Trophoblast cell (in vitro differentiated cells and primary cell): Measurements from ENCODE around the gene BRD1.
A peak's percentile ranks its signal among the peaks of the same experiment; 100 is the strongest.
"Not testable (repeated sequence)": the region's sequence is repeated elsewhere in the genome, so short reads cannot be mapped to it uniquely, and the experiment has no call there.

Source experiments
- DNase-seq, 2 donors: peaks; one replicate each; pipeline ENCODE4 v3.0.0-alpha.2; 2016
- H2AFZ ChIP-seq: 2 replicates; pipeline ENCODE4 v1.6.1; 2013; ENCODE audit warnings: low read length, moderate library complexity, mild to moderate bottlenecking; ENCODE audit not compliant: insufficient read depth, poor library complexity
- H2AK5ac ChIP-seq: 2 replicates; pipeline ENCODE4 v1.6.1; 2013; ENCODE audit warnings: mild to moderate bottlenecking, low read length
- H2BK120ac ChIP-seq: 2 replicates; pipeline ENCODE4 v1.6.1; 2013; ENCODE audit warnings: low read length, mild to moderate bottlenecking, moderate library complexity; ENCODE audit not compliant: insufficient read depth, poor library complexity
- H2BK12ac ChIP-seq: 2 replicates; pipeline ENCODE4 v1.6.1; 2013; ENCODE audit warnings: mild to moderate bottlenecking, low read length, moderate library complexity
- H2BK5ac ChIP-seq: 2 replicates; pipeline ENCODE4 v1.6.1; 2013; ENCODE audit warnings: low read length, low read depth, moderate library complexity, mild to moderate bottlenecking; ENCODE audit not compliant: poor library complexity
- H3K14ac ChIP-seq: 2 replicates; pipeline ENCODE4 v1.6.1; 2013; ENCODE audit warnings: mild to moderate bottlenecking, low read length
- H3K18ac ChIP-seq: 2 replicates; pipeline ENCODE4 v1.6.1; 2013; ENCODE audit warnings: mild to moderate bottlenecking, low read length
- H3K23ac ChIP-seq: 2 replicates; pipeline ENCODE4 v1.6.1; 2013; ENCODE audit warnings: low read length
- H3K27ac ChIP-seq: 2 replicates; pipeline ENCODE4 v1.5.1; 2013; ENCODE audit warnings: low read depth, mild to moderate bottlenecking, inconsistent platforms, low read length, moderate library complexity
- H3K27me3 ChIP-seq: 2 replicates; pipeline ENCODE4 v1.6.1; 2013; ENCODE audit warnings: inconsistent platforms, mild to moderate bottlenecking, low read length, moderate library complexity; ENCODE audit not compliant: insufficient read depth
- H3K36me3 ChIP-seq, 2 experiments: 1 replicate in 1 of 2; 2 replicates in 1 of 2; pipeline ENCODE4 v1.6.1; 2013; ENCODE audit warnings: low read length in 2 of 2, mild to moderate bottlenecking in 2 of 2, moderate library complexity in 1 of 2; ENCODE audit not compliant: insufficient read depth in 2 of 2, control insufficient read depth in 1 of 2
- H3K4ac ChIP-seq: 2 replicates; pipeline ENCODE4 v1.6.1; 2013; ENCODE audit warnings: low read depth, mild to moderate bottlenecking, low read length, moderate library complexity
- H3K4me1 ChIP-seq, 2 experiments: 1 replicate in 1 of 2; 2 replicates in 1 of 2; pipeline ENCODE4 v1.6.1; 2013; ENCODE audit warnings: low read length in 2 of 2, mild to moderate bottlenecking in 2 of 2, moderate library complexity in 1 of 2; ENCODE audit not compliant: insufficient read depth in 2 of 2, control insufficient read depth in 1 of 2
- H3K4me2 ChIP-seq: 2 replicates; pipeline ENCODE4 v1.6.1; 2013; ENCODE audit warnings: inconsistent platforms, mild to moderate bottlenecking, low read length, moderate library complexity
- H3K4me3 ChIP-seq: 2 replicates; pipeline ENCODE4 v1.5.1; 2013; ENCODE audit warnings: mild to moderate bottlenecking, low read depth, low read length, inconsistent platforms
- H3K79me1 ChIP-seq: one replicate; pipeline ENCODE4 v1.6.1; 2013; ENCODE audit warnings: low read length
- H3K79me2 ChIP-seq: 2 replicates; pipeline ENCODE4 v1.6.1; 2013; ENCODE audit warnings: low read length, mild to moderate bottlenecking; ENCODE audit not compliant: control insufficient read depth, insufficient read depth, poor library complexity
- H3K9ac ChIP-seq: 2 replicates; pipeline ENCODE4 v1.6.1; 2013; ENCODE audit warnings: mild to moderate bottlenecking, low read length
- H3K9me3 ChIP-seq: 2 replicates; pipeline ENCODE4 v1.6.1; 2013; ENCODE audit warnings: low read depth, mild to moderate bottlenecking, control low read depth, inconsistent platforms, low read length; ENCODE audit not compliant: insufficient read depth
- H4K12ac ChIP-seq: 2 replicates; pipeline ENCODE4 v1.6.1; 2013; ENCODE audit warnings: low read depth, mild to moderate bottlenecking, low read length, moderate library complexity
- H4K8ac ChIP-seq: 2 replicates; pipeline ENCODE4 v1.6.1; 2013; ENCODE audit warnings: low read depth, mild to moderate bottlenecking, low read length, moderate library complexity
- H4K91ac ChIP-seq: one replicate; pipeline ENCODE4 v1.6.1; 2013; ENCODE audit warnings: low read depth, mild to moderate bottlenecking, low read length, moderate library complexity
- WGBS: extraction: QIAGEN DNeasy Blood & Tissue Kit; methylation state at CpG from one replicate; pipeline ENCODE4 v1.1.7; 2013; ENCODE audit warnings: missing lambda C conversion rate; ENCODE audit not compliant: insufficient read length, insufficient coverage; ENCODE audit errors: extremely low coverage; 5-methylcytosine and 5-hydroxymethylcytosine counted together

The BRD1 gene

DNA sequence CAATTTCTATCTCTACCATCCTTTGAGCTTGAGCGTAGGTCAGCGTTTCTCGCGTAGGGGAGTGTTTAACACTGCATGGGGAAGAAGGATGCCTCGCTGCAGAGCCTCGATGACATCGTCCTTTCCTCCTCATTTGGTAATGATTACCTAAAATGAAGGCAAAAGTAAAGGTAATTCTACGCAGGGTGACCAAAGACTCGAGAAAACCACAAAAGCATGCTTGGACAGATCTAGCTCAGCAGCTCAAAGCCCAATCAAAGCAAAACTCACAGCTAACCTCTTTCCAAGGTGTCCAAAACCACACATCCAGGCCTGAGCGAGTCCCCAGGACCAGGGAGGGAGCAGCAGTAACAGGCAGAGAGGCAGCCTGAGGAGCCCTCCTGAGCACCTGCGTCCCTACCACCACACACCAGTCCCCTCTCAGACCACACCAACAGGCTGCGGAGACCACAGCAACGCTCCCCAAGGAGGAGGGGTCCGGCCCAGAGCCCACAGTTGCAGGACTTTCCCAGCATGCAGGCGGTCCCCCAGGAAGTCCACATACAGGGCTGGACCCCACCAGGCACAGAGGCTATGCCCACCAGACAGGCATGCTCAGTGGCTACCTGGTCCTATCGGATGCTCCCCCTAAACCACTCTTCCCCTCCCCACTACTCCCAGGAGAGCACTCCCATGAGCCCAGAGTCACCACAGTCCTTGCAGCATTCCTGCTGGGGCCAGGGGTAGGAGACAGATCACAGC, 3.3 kb downstream of the BRD1 start:
- Histone ChIP-seq H3K14ac (no peak overlapping the region), H4K91ac (no peak overlapping the region), H3K4ac (peak overlapping the region; percentile 35), H2AFZ (no peak overlapping the region), H3K27ac (no peak overlapping the region), H3K27me3 (no peaks in the 10 kb centered on the region), H3K4me2 (no peak overlapping the region), H3K9me3 (peaks cover 2% of the 10 kb centered on the region), H3K4me1 (peaks cover 17 to 22% of the 10 kb centered on the region in 2 experiments), H3K9ac (no peak overlapping the region), H3K36me3 (peaks cover 44 to 51% of the 10 kb centered on the region in 2 experiments), H3K79me1 (peaks cover 13% of the 10 kb centered on the region), H3K79me2 (peaks cover 43% of the 10 kb centered on the region), H2BK12ac (no peak overlapping the region), H4K8ac (no peak overlapping the region), H2AK5ac (no peak overlapping the region), H3K18ac (no peak overlapping the region), H2BK120ac (no peak overlapping the region), H4K12ac (no peak overlapping the region), H3K23ac (no peak overlapping the region), H2BK5ac (no peak overlapping the region), H3K4me3 (no peak overlapping the region)
- WGBS: no CpG with 5 or more reads among the region's 16 CpGs
- no peak for DNase-seq

DNA sequence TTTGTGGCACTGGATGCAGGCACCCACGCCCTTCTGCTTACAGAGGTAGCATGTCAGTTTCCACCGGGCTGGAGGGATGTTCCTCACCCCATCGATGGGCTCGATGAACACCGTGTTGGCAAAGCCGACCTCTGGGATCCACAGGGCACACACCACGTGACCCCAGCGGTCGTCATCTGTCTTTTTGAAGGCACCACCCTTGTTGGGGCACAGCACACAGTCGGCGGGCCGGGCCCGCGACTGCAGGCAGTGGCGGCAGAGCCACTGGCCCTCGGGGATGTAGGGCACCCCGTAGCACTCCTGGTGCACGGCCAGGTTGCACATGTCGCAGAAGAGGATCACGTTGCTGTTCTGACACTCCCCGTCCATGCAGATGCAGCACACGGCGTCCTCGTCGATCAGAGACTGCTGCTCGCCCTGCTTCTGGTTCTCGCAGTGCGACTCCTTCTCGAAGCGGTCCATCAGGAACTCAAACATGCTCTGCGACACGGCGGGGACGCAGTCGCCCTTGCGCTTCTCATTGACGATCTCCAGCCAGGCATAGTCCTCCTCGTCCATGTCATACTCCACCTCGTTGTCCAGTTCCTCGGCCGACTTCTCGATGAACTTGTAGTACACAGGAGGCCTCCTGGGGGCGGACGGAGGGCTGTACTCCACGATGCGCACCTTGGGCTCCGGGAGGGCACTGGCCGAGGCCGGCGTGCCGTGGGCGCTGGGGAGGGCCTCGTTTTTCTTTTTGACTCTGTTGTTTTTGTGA, 4.2 kb downstream of the BRD1 start:
- no peak overlapping the region for H3K23ac ChIP-seq
- no peak overlapping the region for H2BK12ac ChIP-seq
- no peak overlapping the region for H2BK5ac ChIP-seq
- H2BK120ac ChIP-seq: no peak overlapping the region
- H3K9me3 ChIP-seq: peaks cover 2% of the 10 kb centered on the region
- no peak overlapping the region for H3K4me2 ChIP-seq
- no CpG with 5 or more reads among the region's 53 CpGs for WGBS
- no peak overlapping the region for H3K27ac ChIP-seq
- H4K91ac ChIP-seq: no peak overlapping the region
- H3K36me3 ChIP-seq: peaks cover 51 to 57% of the 10 kb centered on the region in 2 experiments
- no peaks in the 10 kb centered on the region for H3K27me3 ChIP-seq
- no peak overlapping the region for H3K4me3 ChIP-seq
- H3K79me2 ChIP-seq: peaks cover 43% of the 10 kb centered on the region
- DNase-seq: no peak
- H3K4ac ChIP-seq: peak overlapping the region; percentile 35
- peaks cover 13% of the 10 kb centered on the region for H3K79me1 ChIP-seq
- no peak overlapping the region for H2AFZ ChIP-seq
- H3K14ac ChIP-seq: no peak overlapping the region
- no peak overlapping the region for H4K8ac ChIP-seq
- H2AK5ac ChIP-seq: no peak overlapping the region
- no peak overlapping the region for H3K9ac ChIP-seq
- no peak overlapping the region for H4K12ac ChIP-seq
- H3K4me1 ChIP-seq: peaks cover 17 to 22% of the 10 kb centered on the region in 2 experiments
- H3K18ac ChIP-seq: no peak overlapping the region

DNA sequence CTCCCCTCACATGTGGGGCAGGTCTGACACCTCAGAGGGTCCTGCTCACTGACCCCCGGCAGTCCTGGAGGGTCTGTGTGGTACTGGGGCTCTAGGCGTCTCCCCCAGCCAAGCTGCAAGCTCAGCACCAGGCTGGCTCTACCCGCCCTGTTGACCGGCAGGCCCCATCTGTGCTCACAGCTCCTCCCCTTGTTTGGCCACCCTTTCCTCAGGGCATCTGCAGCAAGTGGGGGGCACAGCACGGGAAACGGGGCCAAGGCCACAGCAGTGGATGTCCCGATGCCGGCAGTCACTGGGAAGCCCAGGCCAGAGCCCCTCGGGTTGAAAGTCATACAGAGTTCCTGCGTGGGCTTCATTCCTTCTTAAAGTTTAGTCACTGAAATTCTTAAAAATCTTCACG, 5.9 kb downstream of the BRD1 start:
- not testable (repeated sequence) for DNase-seq, H3K4me2 ChIP-seq, H4K8ac ChIP-seq, H3K79me1 ChIP-seq, H3K4me3 ChIP-seq, H2BK5ac ChIP-seq, H2AK5ac ChIP-seq, H2BK120ac ChIP-seq, H3K18ac ChIP-seq, H4K91ac ChIP-seq, H3K27ac ChIP-seq, H3K27me3 ChIP-seq, H2AFZ ChIP-seq, H3K9me3 ChIP-seq, H3K23ac ChIP-seq, H3K9ac ChIP-seq, H4K12ac ChIP-seq, H3K14ac ChIP-seq, H2BK12ac ChIP-seq
- Histone ChIP-seq H3K79me2 (peaks cover 42% of the 10 kb centered on the region), H3K4me1 (peaks cover 17 to 19% of the 10 kb centered on the region in 2 experiments), H3K4ac (peak overlapping the region; percentile 18), H3K36me3 (peaks cover 65 to 66% of the 10 kb centered on the region in 2 experiments)
- no CpG with 5 or more reads among the region's 11 CpGs for WGBS

- H3K36me3 ChIP-seq: peaks cover 71 to 73% of the 10 kb centered on the region in 2 experiments
- peaks cover 14 to 16% of the 10 kb centered on the region in 2 experiments for H3K4me1 ChIP-seq
- no peaks in the 10 kb centered on the region for H3K79me1 ChIP-seq
- no CpG with 5 or more reads among the region's 7 CpGs for WGBS
- H3K4me3 ChIP-seq: no peak overlapping the region
- no peak overlapping the region for H2BK120ac ChIP-seq
- no peak overlapping the region for H4K12ac ChIP-seq
- H3K14ac ChIP-seq: no peak overlapping the region
- no peak overlapping the region for H3K9ac ChIP-seq
- no peak overlapping the region for H3K27ac ChIP-seq
- no peak overlapping the region for H3K4ac ChIP-seq
- no peak overlapping the region for H3K18ac ChIP-seq
- H4K91ac ChIP-seq: no peak overlapping the region
- no peak overlapping the region for H3K23ac ChIP-seq
- H2AFZ ChIP-seq: no peak overlapping the region
- H2BK5ac ChIP-seq: no peak overlapping the region
- no peak overlapping the region for H4K8ac ChIP-seq
- no peak for DNase-seq
- peaks cover 4% of the 10 kb centered on the region for H3K9me3 ChIP-seq
- no peak overlapping the region for H3K4me2 ChIP-seq
- H2AK5ac ChIP-seq: no peak overlapping the region
- H3K27me3 ChIP-seq: no peaks in the 10 kb centered on the region
- H2BK12ac ChIP-seq: no peak overlapping the region
- peaks cover 35% of the 10 kb centered on the region for H3K79me2 ChIP-seq
These were observed 6.7 kb downstream of the BRD1 start for GRCh38 chr22:49820984-49821383.
